Thyroid gland (tissue), 4 donors: ENCODE results near the gene MTA2. TPM values are rescaled to one million over a fixed set of nuclear protein-coding genes. Genes with fewer than 3 reads are reported as not detected.

Experiments used
- DNase-seq, 2 donors: peaks; one replicate each; pipeline ENCODE4 v3.0.0-alpha.2; 2019
- H3K27ac ChIP-seq, 3 donors: fragments of 200-600 bp; sonication (generic); 1 replicate in 2 of 3; 2 replicates in 1 of 3; pipeline ENCODE4 v1.5.1; 2016 to 2019; ENCODE audit warnings: mild to moderate bottlenecking in 1 of 3, moderate library complexity in 1 of 3
- H3K27me3 ChIP-seq: fragments of 200-600 bp; sonication (generic); one replicate; pipeline ENCODE4 v1.5.1; 2019
- H3K36me3 ChIP-seq, 2 donors: fragments of 200-600 bp; sonication (generic); one replicate each; pipeline ENCODE4 v1.5.1; 2016 to 2019
- H3K4me1 ChIP-seq, 2 donors: fragments of 200-600 bp; sonication (generic); one replicate each; pipeline ENCODE4 v1.5.1; 2017 to 2019
- H3K4me3 ChIP-seq, 3 donors: fragments of 200-600 bp; sonication (generic); replicated peaks in 1 of 3; 1 replicate in 2 of 3; 2 replicates in 1 of 3; pipeline ENCODE4 v1.5.1; 2016; ENCODE audit warnings: mild to moderate bottlenecking in 1 of 3
- H3K9me3 ChIP-seq: fragments of 200-600 bp; sonication (generic); one replicate; pipeline ENCODE4 v1.5.1; 2017
- CTCF ChIP-seq, 6 experiments: fragments of 200-600 bp in 3 of 6; fragments of 450-650 bp in 3 of 6; sonication (generic) in 3 of 6; IDR thresholded peaks; one replicate each; pipeline ENCODE4 v1.5.1; 2016 to 2019; ENCODE audit warnings: antibody characterized with exemption in 6 of 6, mild to moderate bottlenecking in 2 of 6, inconsistent platforms in 1 of 6, moderate library complexity in 1 of 6
- POLR2A ChIP-seq, 2 donors: fragments of 450-650 bp; IDR thresholded peaks; one replicate each; pipeline ENCODE4 v1.6.1; 2017; ENCODE audit warnings: antibody characterized with exemption in 2 of 2, mild to moderate bottlenecking in 2 of 2, moderate library complexity in 1 of 2
- WGBS, 2 donors: methylation state at CpG; one replicate each; pipeline ENCODE4 v1.1.5; 2017; 5-methylcytosine and 5-hydroxymethylcytosine counted together
- intact Hi-C: fragments of 100-400 bp; cut with DNase I; formaldehyde crosslinking; loops from one replicate; pipeline ENCODE4 v1.15.1; 2023
- total RNA-seq, 4 donors: library from RNA; depleted of rRNA; stranded (reverse); fragments of >200 nt; gene quantifications; one replicate each; pipeline ENCODE4 v1.2.3, GENCODE V29; 2016

Gene MTA2
- total RNA-seq, 4 donors from 2014 or later, result 65.3 to 76.7 (median 70.7) TPM

GRCh38 chr11:62579252-62579651, 22.4 kb downstream of the MTA2 start:
- TF ChIP-seq POLR2A (IDR thresholded peaks at IDR 0.05) (no peak), CTCF (IDR thresholded peaks at IDR 0.05) (no peak)
- Histone ChIP-seq H3K4me3 (no peak overlapping the region), H3K27me3 (no peaks in the 10 kb centered on the region), H3K4me1 (peaks cover 5 to 19% of the 10 kb centered on the region in 2 donors), H3K9me3 (no peaks in the 10 kb centered on the region), H3K36me3 (peaks cover 24 to 29% of the 10 kb centered on the region in 2 donors), H3K27ac (no peak overlapping the region)
- 91 to 93% methylated on average over 2 of the region's 2 CpGs for WGBS, 2 donors
- intact Hi-C loops, result no loop called here
- no peak for DNase-seq

GRCh38 chr11:62578541-62578940, 23.1 kb downstream of the MTA2 start:
- Histone ChIP-seq H3K36me3 (peaks cover 24 to 29% of the 10 kb centered on the region in 2 donors), H3K4me1 (peaks cover 5 to 19% of the 10 kb centered on the region in 2 donors), H3K27ac (peak overlapping the region in 1 of 3 donors; percentile 73), H3K9me3 (no peaks in the 10 kb centered on the region), H3K4me3 (no peak overlapping the region), H3K27me3 (no peaks in the 10 kb centered on the region)
- WGBS, 2 donors, result 96 to 97% methylated on average over 11 of the region's 11 CpGs
- DNase-seq, result no peak
- intact Hi-C loops, result no loop called here
- TF ChIP-seq CTCF (IDR thresholded peaks at IDR 0.05) (no peak), POLR2A (IDR thresholded peaks at IDR 0.05) (no peak)

- WGBS, 2 donors, result 65 to 87% methylated on average over 6 to 10 of the region's 12 CpGs
- H3K36me3 ChIP-seq, result peaks cover 24 to 29% of the 10 kb centered on the region in 2 donors
- H3K27me3 ChIP-seq, result no peaks in the 10 kb centered on the region
- peak overlapping the region; percentile 31 to 100 (median 94) for H3K27ac ChIP-seq
- DNase-seq, result no peak
- no peak overlapping the region for H3K4me3 ChIP-seq
- peaks cover 11 to 25% of the 10 kb centered on the region in 2 donors for H3K4me1 ChIP-seq
- TF ChIP-seq CTCF (IDR thresholded peaks at IDR 0.05), result no peak
- no peak for TF ChIP-seq POLR2A (IDR thresholded peaks at IDR 0.05)
- no peaks in the 10 kb centered on the region for H3K9me3 ChIP-seq
- intact Hi-C loops, result no loop called here
Observed at GRCh38 chr11:62577046-62577714, 24.5 kb downstream of the MTA2 start.

GRCh38 chr11:62575837-62576236, 25.8 kb downstream of the MTA2 start:
- no peak overlapping the region for H3K4me3 ChIP-seq
- peaks cover 11 to 29% of the 10 kb centered on the region in 2 donors for H3K4me1 ChIP-seq
- H3K27me3 ChIP-seq, result no peaks in the 10 kb centered on the region
- 79 to 88% methylated on average over 13 to 14 of the region's 14 CpGs for WGBS, 2 donors
- intact Hi-C loops, result no loop called here
- TF ChIP-seq CTCF (IDR thresholded peaks at IDR 0.05) (no peak), POLR2A (IDR thresholded peaks at IDR 0.05) (no peak)
- no peaks in the 10 kb centered on the region for H3K9me3 ChIP-seq
- DNase-seq, result no peak
- peaks cover 22 to 29% of the 10 kb centered on the region in 2 donors for H3K36me3 ChIP-seq
- H3K27ac ChIP-seq, result peak overlapping the region in 2 of 3 donors; percentile 94 to 100

- no peaks in the 10 kb centered on the region for H3K9me3 ChIP-seq
- no peak for DNase-seq
- H3K4me1 ChIP-seq, result peaks cover 11 to 29% of the 10 kb centered on the region in 2 donors
- peak overlapping the region in 1 of 3 donors; percentile 47 for H3K4me3 ChIP-seq
- WGBS, 2 donors, result 71 to 76% methylated on average over 15 to 17 of the region's 17 CpGs
- peak overlapping the region in 2 of 3 donors; percentile 94 to 100 for H3K27ac ChIP-seq
- intact Hi-C loops, result no loop called here
- H3K36me3 ChIP-seq, result peaks cover 27 to 33% of the 10 kb centered on the region in 2 donors
- no peaks in the 10 kb centered on the region for H3K27me3 ChIP-seq
- TF ChIP-seq CTCF (IDR thresholded peaks at IDR 0.05) (no peak), POLR2A (IDR thresholded peaks at IDR 0.05) (no peak)
Observed at GRCh38 chr11:62575156-62575555, 26.5 kb downstream of the MTA2 start.
